Ramos (cell line): ENCODE results near the gene PARP2.

Experiments
- in situ Hi-C: fragments of 300-500 bp; cut with MboI; formaldehyde crosslinking; loops from one replicate; pipeline ENCODE4 v1.14.3; 2022; ENCODE audit warnings: low sequenced_read_pairs; ENCODE audit not compliant: unreplicated experiment

The PARP2 gene

DNA sequence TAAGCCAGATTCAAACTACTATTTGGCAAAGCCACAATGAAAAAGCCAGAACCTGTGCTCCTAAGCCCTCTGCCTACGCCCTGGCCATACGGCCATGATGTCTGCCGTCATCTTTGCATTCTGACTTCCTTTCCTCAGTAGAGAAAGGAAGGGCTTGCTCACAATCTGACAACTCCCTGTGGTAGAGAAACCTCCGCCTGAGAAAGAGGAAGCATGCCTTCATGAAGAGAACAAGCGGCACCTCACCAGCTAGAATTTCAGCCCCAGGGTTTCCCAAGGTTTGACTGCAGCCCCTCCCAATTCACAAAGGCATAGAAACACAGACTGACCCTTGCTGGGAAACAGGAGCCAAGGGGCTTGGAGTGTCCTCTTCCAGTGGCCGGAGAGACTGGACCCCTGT lies 44.1 kb downstream of the PARP2 start:
- in situ Hi-C loops: no loop called here

GRCh38 chr14:20388159-20388558 lies 44.7 kb downstream of the PARP2 start:
- in situ Hi-C loops: no loop called here

- in situ Hi-C loops: no loop called here
Observed at GRCh38 chr14:20391505-20391904, 48.1 kb downstream of the PARP2 start.

DNA sequence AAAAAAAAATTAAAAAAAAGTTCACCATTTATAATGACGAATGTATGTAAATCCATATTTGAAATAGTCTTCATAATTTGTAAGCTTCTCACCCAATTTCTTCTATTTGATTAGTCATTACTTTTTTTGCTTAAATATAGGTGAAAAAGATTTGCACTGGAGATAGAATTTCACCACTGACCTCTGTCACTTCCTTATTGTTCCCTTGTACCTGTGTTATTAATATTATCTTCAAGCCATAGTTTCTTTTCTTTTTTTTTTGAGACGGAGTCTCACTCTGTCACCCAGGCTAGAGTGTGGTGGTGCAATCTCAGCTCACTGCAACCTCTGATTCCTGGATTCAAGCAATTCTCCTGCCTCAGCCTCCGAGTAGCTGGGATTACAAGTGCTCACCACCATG lies 54.1 kb downstream of the PARP2 start:
- in situ Hi-C loops: no loop called here

DNA sequence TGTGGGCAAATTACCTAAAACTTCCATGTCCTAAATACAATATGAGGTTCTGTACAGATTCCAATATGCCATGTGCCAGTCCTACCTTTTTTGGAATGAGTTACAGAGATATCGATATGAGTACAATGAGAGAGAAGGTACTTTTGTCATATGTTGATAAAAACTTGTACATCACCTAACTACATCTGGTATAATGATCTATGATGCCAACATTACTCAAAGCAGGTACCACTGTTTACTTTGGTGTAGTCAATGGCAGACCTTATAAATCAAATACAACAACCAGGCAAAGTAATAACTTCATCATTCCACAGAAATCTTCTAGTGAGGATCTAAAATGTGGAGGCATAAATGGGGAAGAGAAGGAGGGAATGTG lies 57.1 kb downstream of the PARP2 start:
- in situ Hi-C loops: no loop called here

- in situ Hi-C loops: no loop called here
Observed at GRCh38 chr14:20400965-20401593, 57.6 kb downstream of the PARP2 start.

GRCh38 chr14:20403521-20403920 lies 60.1 kb downstream of the PARP2 start:
- in situ Hi-C loops: no loop called here
